BJ (cell line): ENCODE measurements around the gene XPO1. TPM values are rescaled to one million over a fixed set of nuclear protein-coding genes. Genes with fewer than 3 reads are reported as not detected.
"Not testable (repeated sequence)": the region's sequence is repeated elsewhere in the genome, so short reads cannot be mapped to it uniquely, and the experiment has no call there.

Source experiments
- CTCF ChIA-PET: fragments of 350-600 bp; formaldehyde crosslinking; extraction: SDS; loops from one replicate; lab custom pipeline; 2021; ENCODE audit warnings: antibody characterized with exemption, inconsistent platforms; lab: Yijun Ruan, JAX
- POLR2A ChIA-PET: fragments of 300-600 bp; sonication (Branson Sonifier 250); formaldehyde crosslinking; extraction: SDS; loops from one replicate; lab custom pipeline; 2021; ENCODE audit warnings: antibody characterized with exemption; lab: Charles Lee
- DNase-seq: peaks from one replicate; pipeline ENCODE4 v3.0.0-alpha.2; 2011; ENCODE audit warnings: low read depth
- H3K27me3 ChIP-seq: 2 replicates; pipeline ENCODE4 v1.6.0; 2011; ENCODE audit warnings: low read length; ENCODE audit not compliant: control insufficient read depth, insufficient read depth
- H3K36me3 ChIP-seq: 2 replicates; pipeline ENCODE4 v1.5.1; 2011; ENCODE audit warnings: low read length; ENCODE audit not compliant: control insufficient read depth, insufficient read depth
- H3K4me3 ChIP-seq: 2 replicates; pipeline ENCODE4 v1.5.1; 2011; ENCODE audit warnings: low read depth, mild to moderate bottlenecking, control low read depth, low read length
- CTCF ChIP-seq: IDR thresholded peaks from 2 replicates; pipeline ENCODE4 v1.5.1; 2011; ENCODE audit warnings: low read depth, mild to moderate bottlenecking, control low read depth, inconsistent platforms, low read length, moderate library complexity; ENCODE audit not compliant: insufficient read depth
- polyA plus RNA-seq: library from polyadenylated mRNA; depleted of rRNA; stranded (reverse); fragments of >200 nt; gene quantifications from 2 replicates; pipeline ENCODE4 v1.2.3, GENCODE V29; 2011

Gene XPO1
- polyA plus RNA-seq, 1 experiment: 39.1 TPM

- ChIA-PET CTCF (no interaction called here), POLR2A (no interaction called here)
- H3K4me3 ChIP-seq: no peak overlapping the region
- no peak for TF ChIP-seq CTCF
- DNase-seq: no peak
- no peaks in the 10 kb centered on the region for H3K27me3 ChIP-seq
- peaks cover 13% of the 10 kb centered on the region for H3K36me3 ChIP-seq
Observed at GRCh38 chr2:61492476-61492875, 45.7 kb downstream of the XPO1 start.

- Histone ChIP-seq H3K36me3 (peaks cover 7% of the 10 kb centered on the region), H3K27me3 (no peaks in the 10 kb centered on the region), H3K4me3 (no peak overlapping the region)
- DNase-seq: no peak
- CTCF ChIA-PET: no interaction called here
- no peak for TF ChIP-seq CTCF
- POLR2A ChIA-PET: no interaction called here
Observed at GRCh38 chr2:61485281-61485680, 52.9 kb downstream of the XPO1 start.

GRCh38 chr2:61478086-61478485, 60.1 kb downstream of the XPO1 start:
- no peak overlapping the region for H3K4me3 ChIP-seq
- CTCF ChIA-PET: no interaction called here
- DNase-seq: no peak
- POLR2A ChIA-PET: no interaction called here
- no peaks in the 10 kb centered on the region for H3K27me3 ChIP-seq
- H3K36me3 ChIP-seq: peaks cover 7% of the 10 kb centered on the region
- TF ChIP-seq CTCF: no peak

- POLR2A ChIA-PET, CTCF ChIA-PET: not testable (repeated sequence)
Observed at GRCh38 chr2:61476929-61477589, 61.1 kb downstream of the XPO1 start.

GRCh38 chr2:61471905-61472805, 66.0 kb downstream of the XPO1 start:
- Histone ChIP-seq H3K27me3 (no peaks in the 10 kb centered on the region), H3K4me3 (peak overlapping the region; percentile 96), H3K36me3 (no peaks in the 10 kb centered on the region; the same call in none of the 2 replicates)
- ChIA-PET CTCF (interaction anchor here (0.5 to 1.0 kb wide), 2 partner anchors 16 to 82 kb away, joined by 3 to 4 read pairs; no protein-coding TSS in a partner anchor), POLR2A (no interaction called here)
- no peak for TF ChIP-seq CTCF
- no peak for DNase-seq

More at GRCh38 chr2:61476929-61477589, 61.1 kb downstream of the XPO1 start:
- not testable (repeated sequence) for H3K36me3 ChIP-seq, H3K27me3 ChIP-seq, H3K4me3 ChIP-seq, DNase-seq
